HepG2 (cell line): ENCODE data around the gene SLC25A19. TPM values are rescaled to one million over a fixed set of nuclear protein-coding genes. Genes with fewer than 3 reads are reported as not detected.

Experiments used
- DR1 ChIP-seq: sonication (generic); formaldehyde crosslinking; IDR thresholded peaks from 2 replicates; pipeline ENCODE4 v1.8.0; 2021; ENCODE audit warnings: mild to moderate bottlenecking, missing genetic modification reagents, inconsistent platforms
- HOXA5 ChIP-seq: sonication (generic); formaldehyde crosslinking; IDR thresholded peaks from 2 replicates; pipeline ENCODE4 v1.4.0; 2020; ENCODE audit warnings: missing genetic modification reagents
- PLRG1 ChIP-seq: fragments of 450-650 bp; conservative IDR thresholded peaks from 2 replicates; pipeline ENCODE4 v1.6.1; 2016
- POLR2A ChIP-seq, 2 experiments: IDR thresholded peaks; 2 replicates each; pipeline ENCODE4 v1.6.1; 2011; ENCODE audit warnings: low read depth in 2 of 2, low read length in 2 of 2, mild to moderate bottlenecking in 1 of 2, moderate library complexity in 1 of 2; ENCODE audit not compliant: insufficient read depth in 1 of 2
- SATB2 ChIP-seq: sonication (generic); formaldehyde crosslinking; IDR thresholded peaks from 2 replicates; pipeline ENCODE4 v1.5.0; 2020; ENCODE audit warnings: missing genetic modification reagents
- ZBED4 ChIP-seq: sonication (generic); formaldehyde crosslinking; IDR thresholded peaks from 2 replicates; pipeline ENCODE4 v1.4.0; 2020; ENCODE audit warnings: missing genetic modification reagents, borderline replicate concordance
- ZNF10 ChIP-seq: sonication (generic); formaldehyde crosslinking; IDR thresholded peaks from 2 replicates; pipeline ENCODE4 v1.4.0; 2020; ENCODE audit warnings: mild to moderate bottlenecking, low read depth, missing genetic modification reagents, borderline replicate concordance
- ZNF350 ChIP-seq: sonication (generic); formaldehyde crosslinking; IDR thresholded peaks from 2 replicates; pipeline ENCODE4 v1.4.0; 2020; ENCODE audit warnings: mild to moderate bottlenecking, low read depth, missing genetic modification reagents, borderline replicate concordance
- ZNF501 ChIP-seq: sonication (generic); formaldehyde crosslinking; IDR thresholded peaks from 2 replicates; pipeline ENCODE4 v1.5.1; 2020; ENCODE audit warnings: mild to moderate bottlenecking, moderate library complexity, missing genetic modification reagents
- ZNF883 ChIP-seq: sonication (generic); formaldehyde crosslinking; IDR thresholded peaks from 2 replicates; pipeline ENCODE4 v1.5.1; 2020; ENCODE audit warnings: mild to moderate bottlenecking, missing genetic modification reagents; ENCODE audit errors: not compliant biosample characterization
- polyA plus RNA-seq, 8 experiments: library from polyadenylated mRNA; depleted of rRNA in 3 of 8; stranded (reverse) in 7 of 8; unstranded in 1 of 8; fragments of >200 nt; fragmentation: Illumina TruSeq in 4 of 8; extraction: Trizol in 4 of 8; gene quantifications; 2 replicates each; pipeline versions ENCODE4 v1.2.1 to v1.2.3, GENCODE V29; 2011 to 2016; ENCODE audit warnings: low read depth in 4 of 8, missing spikeins in 1 of 8, mixed read lengths in 1 of 8; ENCODE audit not compliant: insufficient read depth in 1 of 8
- total RNA-seq, 5 experiments: library from RNA; depleted of rRNA; stranded (reverse); fragments of >200 nt; fragmentation: Illumina TruSeq; extraction: Trizol; gene quantifications; 2 replicates each; pipeline ENCODE4 v1.2.3, GENCODE V29; 2016; ENCODE audit warnings: low read depth in 1 of 5
- TF ChIP-seq, protein P1 (sequence below): sonication (generic); formaldehyde crosslinking; IDR thresholded peaks from 2 replicates; pipeline ENCODE4 v1.4.0; 2020; ENCODE audit warnings: missing genetic modification reagents
- TF ChIP-seq, protein P2 (sequence below): sonication (generic); formaldehyde crosslinking; IDR thresholded peaks from 2 replicates; pipeline ENCODE4 v1.5.1; 2020; ENCODE audit warnings: missing genetic modification reagents, mild to moderate bottlenecking, borderline replicate concordance
- TF ChIP-seq, protein P3 (sequence below): sonication (generic); formaldehyde crosslinking; IDR thresholded peaks from 2 replicates; pipeline ENCODE4 v1.5.0; 2020; ENCODE audit warnings: mild to moderate bottlenecking, missing genetic modification reagents
- TF ChIP-seq, protein P4 (sequence below): sonication (generic); formaldehyde crosslinking; IDR thresholded peaks from 2 replicates; pipeline ENCODE4 v1.5.1; 2020; ENCODE audit warnings: missing genetic modification reagents, mild to moderate bottlenecking, borderline replicate concordance

SLC25A19 gene
- total and polyA plus RNA-seq, 2 of the 13 experiments (the other 11 are each of a cell fraction or from before 2014, with no cell fraction given): 24.4 to 41.4 TPM

DNA sequence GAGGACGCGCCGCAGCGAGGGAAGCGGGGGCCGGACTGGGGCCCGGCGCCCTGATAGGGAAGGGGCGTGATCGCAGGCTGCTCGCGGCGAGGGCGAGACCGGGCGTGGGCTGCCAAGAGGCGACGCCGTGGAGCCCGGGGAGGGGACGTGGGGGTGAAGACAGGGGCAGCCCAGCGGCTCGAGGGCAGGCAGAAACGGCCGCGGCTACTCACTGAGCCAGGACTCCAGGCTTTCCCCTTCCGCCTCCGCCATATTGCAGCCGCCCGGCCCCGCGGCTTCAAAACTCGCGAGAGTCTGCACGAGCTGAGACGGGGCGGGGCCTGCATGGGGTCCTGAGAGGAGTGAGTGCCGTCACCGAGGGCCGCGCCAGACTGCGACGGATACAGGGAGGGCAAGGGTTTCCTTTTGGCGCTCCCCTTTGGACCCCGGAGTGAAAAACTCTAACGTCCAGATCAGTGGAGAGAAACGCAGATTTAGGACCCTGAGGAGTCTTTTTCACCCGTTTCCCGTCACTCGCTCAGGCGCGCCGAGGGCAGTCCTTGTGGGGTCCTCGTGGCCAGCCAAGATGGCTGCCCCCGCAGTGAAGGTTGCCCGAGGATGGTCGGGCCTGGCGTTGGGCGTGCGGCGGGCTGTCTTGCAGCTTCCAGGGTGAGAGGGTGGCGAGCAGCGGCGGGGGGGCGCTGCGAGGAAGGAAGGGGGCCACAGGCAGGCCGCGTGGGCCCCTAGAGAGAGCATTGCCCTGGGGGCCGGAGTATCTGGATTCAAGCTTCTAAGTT, 27.7 kb downstream of the SLC25A19 start, which contains the start of the genes GGA3 and MRPS7 (continued):
- TF ChIP-seq ZBED4 (CRISPR knock-in tag) (peak; percentile 74), HOXA5 (CRISPR knock-in tag) (no peak), ZNF501 (CRISPR knock-in tag) (peak; percentile 98), ZNF883 (CRISPR knock-in tag) (peak; percentile 92), ZNF10 (0 out of 2 replicates have a peak, but pooled peaks have one; percentile 70), ZNF350 (peak; percentile 87; the same call in 1 of the 2 replicates), DR1 (CRISPR knock-in tag) (peak; percentile 69; the same call in 1 of the 2 replicates), PLRG1 (no peak), SATB2 (no peak; the same call in 1 of the 2 replicates), POLR2A (IDR thresholded peaks at IDR 0.05; ENCODE audit: insufficient read depth in 1 of 2, low read depth in 2 of 2, low read length in 2 of 2) (peak; percentile 79 to 97)
- TF ChIP-seq, protein P1, sequence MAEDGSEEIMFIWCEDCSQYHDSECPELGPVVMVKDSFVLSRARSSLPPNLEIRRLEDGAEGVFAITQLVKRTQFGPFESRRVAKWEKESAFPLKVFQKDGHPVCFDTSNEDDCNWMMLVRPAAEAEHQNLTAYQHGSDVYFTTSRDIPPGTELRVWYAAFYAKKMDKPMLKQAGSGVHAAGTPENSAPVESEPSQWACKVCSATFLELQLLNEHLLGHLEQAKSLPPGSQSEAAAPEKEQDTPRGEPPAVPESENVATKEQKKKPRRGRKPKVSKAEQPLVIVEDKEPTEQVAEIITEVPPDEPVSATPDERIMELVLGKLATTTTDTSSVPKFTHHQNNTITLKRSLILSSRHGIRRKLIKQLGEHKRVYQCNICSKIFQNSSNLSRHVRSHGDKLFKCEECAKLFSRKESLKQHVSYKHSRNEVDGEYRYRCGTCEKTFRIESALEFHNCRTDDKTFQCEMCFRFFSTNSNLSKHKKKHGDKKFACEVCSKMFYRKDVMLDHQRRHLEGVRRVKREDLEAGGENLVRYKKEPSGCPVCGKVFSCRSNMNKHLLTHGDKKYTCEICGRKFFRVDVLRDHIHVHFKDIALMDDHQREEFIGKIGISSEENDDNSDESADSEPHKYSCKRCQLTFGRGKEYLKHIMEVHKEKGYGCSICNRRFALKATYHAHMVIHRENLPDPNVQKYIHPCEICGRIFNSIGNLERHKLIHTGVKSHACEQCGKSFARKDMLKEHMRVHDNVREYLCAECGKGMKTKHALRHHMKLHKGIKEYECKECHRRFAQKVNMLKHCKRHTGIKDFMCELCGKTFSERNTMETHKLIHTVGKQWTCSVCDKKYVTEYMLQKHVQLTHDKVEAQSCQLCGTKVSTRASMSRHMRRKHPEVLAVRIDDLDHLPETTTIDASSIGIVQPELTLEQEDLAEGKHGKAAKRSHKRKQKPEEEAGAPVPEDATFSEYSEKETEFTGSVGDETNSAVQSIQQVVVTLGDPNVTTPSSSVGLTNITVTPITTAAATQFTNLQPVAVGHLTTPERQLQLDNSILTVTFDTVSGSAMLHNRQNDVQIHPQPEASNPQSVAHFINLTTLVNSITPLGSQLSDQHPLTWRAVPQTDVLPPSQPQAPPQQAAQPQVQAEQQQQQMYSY: peak; percentile 72; the same call in 1 of the 2 replicates
- TF ChIP-seq, protein P2, sequence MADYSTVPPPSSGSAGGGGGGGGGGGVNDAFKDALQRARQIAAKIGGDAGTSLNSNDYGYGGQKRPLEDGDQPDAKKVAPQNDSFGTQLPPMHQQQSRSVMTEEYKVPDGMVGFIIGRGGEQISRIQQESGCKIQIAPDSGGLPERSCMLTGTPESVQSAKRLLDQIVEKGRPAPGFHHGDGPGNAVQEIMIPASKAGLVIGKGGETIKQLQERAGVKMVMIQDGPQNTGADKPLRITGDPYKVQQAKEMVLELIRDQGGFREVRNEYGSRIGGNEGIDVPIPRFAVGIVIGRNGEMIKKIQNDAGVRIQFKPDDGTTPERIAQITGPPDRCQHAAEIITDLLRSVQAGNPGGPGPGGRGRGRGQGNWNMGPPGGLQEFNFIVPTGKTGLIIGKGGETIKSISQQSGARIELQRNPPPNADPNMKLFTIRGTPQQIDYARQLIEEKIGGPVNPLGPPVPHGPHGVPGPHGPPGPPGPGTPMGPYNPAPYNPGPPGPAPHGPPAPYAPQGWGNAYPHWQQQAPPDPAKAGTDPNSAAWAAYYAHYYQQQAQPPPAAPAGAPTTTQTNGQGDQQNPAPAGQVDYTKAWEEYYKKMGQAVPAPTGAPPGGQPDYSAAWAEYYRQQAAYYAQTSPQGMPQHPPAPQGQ (CRISPR knock-in tag): peak; percentile 18; the same call in 1 of the 2 replicates
- TF ChIP-seq, protein P3, sequence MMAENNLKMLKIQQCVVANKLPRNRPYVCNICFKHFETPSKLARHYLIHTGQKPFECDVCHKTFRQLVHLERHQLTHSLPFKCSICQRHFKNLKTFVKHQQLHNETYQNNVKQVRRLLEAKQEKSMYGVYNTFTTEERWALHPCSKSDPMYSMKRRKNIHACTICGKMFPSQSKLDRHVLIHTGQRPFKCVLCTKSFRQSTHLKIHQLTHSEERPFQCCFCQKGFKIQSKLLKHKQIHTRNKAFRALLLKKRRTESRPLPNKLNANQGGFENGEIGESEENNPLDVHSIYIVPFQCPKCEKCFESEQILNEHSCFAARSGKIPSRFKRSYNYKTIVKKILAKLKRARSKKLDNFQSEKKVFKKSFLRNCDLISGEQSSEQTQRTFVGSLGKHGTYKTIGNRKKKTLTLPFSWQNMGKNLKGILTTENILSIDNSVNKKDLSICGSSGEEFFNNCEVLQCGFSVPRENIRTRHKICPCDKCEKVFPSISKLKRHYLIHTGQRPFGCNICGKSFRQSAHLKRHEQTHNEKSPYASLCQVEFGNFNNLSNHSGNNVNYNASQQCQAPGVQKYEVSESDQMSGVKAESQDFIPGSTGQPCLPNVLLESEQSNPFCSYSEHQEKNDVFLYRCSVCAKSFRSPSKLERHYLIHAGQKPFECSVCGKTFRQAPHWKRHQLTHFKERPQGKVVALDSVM (CRISPR knock-in tag): 0 out of 2 replicates have a peak, but pooled peaks have one; percentile 9
- TF ChIP-seq, protein P4, sequence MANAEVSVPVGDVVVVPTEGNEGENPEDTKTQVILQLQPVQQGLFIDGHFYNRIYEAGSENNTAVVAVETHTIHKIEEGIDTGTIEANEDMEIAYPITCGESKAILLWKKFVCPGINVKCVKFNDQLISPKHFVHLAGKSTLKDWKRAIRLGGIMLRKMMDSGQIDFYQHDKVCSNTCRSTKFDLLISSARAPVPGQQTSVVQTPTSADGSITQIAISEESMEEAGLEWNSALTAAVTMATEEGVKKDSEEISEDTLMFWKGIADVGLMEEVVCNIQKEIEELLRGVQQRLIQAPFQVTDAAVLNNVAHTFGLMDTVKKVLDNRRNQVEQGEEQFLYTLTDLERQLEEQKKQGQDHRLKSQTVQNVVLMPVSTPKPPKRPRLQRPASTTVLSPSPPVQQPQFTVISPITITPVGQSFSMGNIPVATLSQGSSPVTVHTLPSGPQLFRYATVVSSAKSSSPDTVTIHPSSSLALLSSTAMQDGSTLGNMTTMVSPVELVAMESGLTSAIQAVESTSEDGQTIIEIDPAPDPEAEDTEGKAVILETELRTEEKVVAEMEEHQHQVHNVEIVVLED (CRISPR knock-in tag): peak; percentile 82
